CD8-positive, alpha-beta memory T cell (primary cell): ENCODE measurements around the gene MT1H. TPM values are rescaled to one million over a fixed set of nuclear protein-coding genes. Genes with fewer than 3 reads are reported as not detected.
"Not testable (repeated sequence)": the region's sequence is repeated elsewhere in the genome, so short reads cannot be mapped to it uniquely, and the experiment has no call there.

ENCODE experiments used
- CTCF ChIA-PET: fragments of 350-600 bp; sonication (Branson Sonifier 250); formaldehyde crosslinking; loops from one replicate; lab custom pipeline; 2021; ENCODE audit warnings: antibody characterized with exemption; lab: Charles Lee
- POLR2A ChIA-PET: fragments of 350-600 bp; sonication (Branson Sonifier 250); formaldehyde crosslinking; loops from one replicate; lab custom pipeline; 2021; ENCODE audit warnings: antibody characterized with exemption; lab: Charles Lee
- DNase-seq, 5 donors: peaks; one replicate each; pipeline versions ENCODE4 v3.0.0 to v3.0.0-alpha.2; 2020 to 2022; ENCODE audit warnings: mixed read lengths in 1 of 5
- H3K27ac ChIP-seq: one replicate; pipeline ENCODE4 v1.7.0; 2013; ENCODE audit warnings: low read depth, mild to moderate bottlenecking, low read length, moderate library complexity
- H3K27me3 ChIP-seq: 2 replicates; pipeline ENCODE4 v1.7.0; 2013; ENCODE audit warnings: low read length, mild to moderate bottlenecking; ENCODE audit not compliant: insufficient read depth, poor library complexity, severe bottlenecking
- H3K36me3 ChIP-seq: 2 replicates; pipeline ENCODE4 v1.7.0; 2013; ENCODE audit warnings: mild to moderate bottlenecking, low read length, moderate library complexity; ENCODE audit not compliant: insufficient read depth
- H3K4me1 ChIP-seq: 2 replicates; pipeline ENCODE4 v1.7.0; 2013; ENCODE audit warnings: mild to moderate bottlenecking, low read length, moderate library complexity; ENCODE audit not compliant: insufficient read depth
- H3K4me3 ChIP-seq: 2 replicates; pipeline ENCODE4 v1.7.0; 2013; ENCODE audit warnings: mild to moderate bottlenecking, low read length
- H3K9me3 ChIP-seq: 2 replicates; pipeline ENCODE4 v1.7.0; 2013; ENCODE audit warnings: mild to moderate bottlenecking, low read length
- H3K27ac Mint-ChIP-seq, 8 donors: one replicate each; pipeline ENCODE4 v1.8.0; 2020 to 2021; ENCODE audit warnings: mixed read lengths in 8 of 8, mild to moderate bottlenecking in 6 of 8, inconsistent platforms in 3 of 8, moderate library complexity in 3 of 8
- H3K27me3 Mint-ChIP-seq, 2 donors: one replicate each; pipeline ENCODE4 v1.8.0; 2020 to 2021; ENCODE audit warnings: mixed read lengths in 2 of 2, mild to moderate bottlenecking in 1 of 2, moderate library complexity in 1 of 2
- H3K36me3 Mint-ChIP-seq, 3 donors: one replicate each; pipeline ENCODE4 v1.8.0; 2020 to 2021; ENCODE audit warnings: mixed read lengths in 3 of 3, inconsistent platforms in 1 of 3, mild to moderate bottlenecking in 1 of 3
- H3K4me1 Mint-ChIP-seq, 3 donors: one replicate each; pipeline ENCODE4 v1.8.0; 2020 to 2021; ENCODE audit warnings: mixed read lengths in 3 of 3, inconsistent platforms in 1 of 3, mild to moderate bottlenecking in 1 of 3
- H3K4me3 Mint-ChIP-seq, 7 donors: one replicate each; pipeline ENCODE4 v1.8.0; 2020 to 2021; ENCODE audit warnings: mixed read lengths in 7 of 7, mild to moderate bottlenecking in 6 of 7, moderate library complexity in 4 of 7, inconsistent platforms in 2 of 7
- H3K9me3 Mint-ChIP-seq, 5 donors: one replicate each; pipeline ENCODE4 v1.8.0; 2020 to 2022; ENCODE audit warnings: mixed read lengths in 5 of 5, mild to moderate bottlenecking in 3 of 5, moderate library complexity in 2 of 5, inconsistent platforms in 1 of 5
- polyA plus RNA-seq: library from polyadenylated mRNA; unstranded; fragments of 300-500 nt; fragmentation: Illumina TruSeq; gene quantifications from one replicate; pipeline ENCODE4 v1.2.3, GENCODE V29; 2021
- total RNA-seq, 2 experiments: library from RNA; stranded (reverse); gene quantifications; one replicate each; pipeline ENCODE4 v1.2.3, GENCODE V29; 2021

Gene MT1H
- total and polyA plus RNA-seq, 3 experiments from 2014 or later = 4.8 to 5.5 TPM; not detected in 1

DNA sequence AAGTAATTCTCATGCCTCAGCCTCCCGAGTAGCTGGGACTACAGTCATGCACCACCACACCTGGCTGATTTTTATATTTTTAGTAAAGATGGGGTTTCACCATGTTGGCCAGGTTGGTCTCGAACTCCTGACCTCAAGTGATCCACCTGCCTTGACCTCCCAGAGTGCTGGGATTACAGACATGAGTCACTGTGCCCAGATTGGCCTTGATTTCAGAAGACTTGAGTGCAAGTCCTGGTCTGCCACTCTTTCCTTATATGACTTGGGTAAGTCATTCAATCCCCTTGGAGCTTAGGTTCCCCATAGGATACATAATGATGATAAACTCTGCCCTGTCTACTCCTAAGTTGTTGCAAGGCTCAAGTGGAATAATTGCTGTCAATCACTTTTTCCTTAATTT lies 47.9 kb downstream of the MT1H start:
- not testable (repeated sequence) for H3K4me3 Mint-ChIP-seq, H3K4me3 ChIP-seq, H3K36me3 ChIP-seq, H3K27ac Mint-ChIP-seq, H3K9me3 ChIP-seq, DNase-seq, H3K4me1 ChIP-seq, H3K9me3 Mint-ChIP-seq, H3K27me3 ChIP-seq, H3K4me1 Mint-ChIP-seq, H3K27ac ChIP-seq, H3K36me3 Mint-ChIP-seq, H3K27me3 Mint-ChIP-seq
- POLR2A ChIA-PET = interaction anchor here (1.6 kb wide), 1 partner anchor 12 kb away, joined by 5 read pairs; the partner anchor contains the start of gene NUP93
- CTCF ChIA-PET = interaction anchor here (1.4 to 4.0 kb wide), 2 partner anchors 9 to 16 kb away, joined by 3 to 11 read pairs; no protein-coding TSS in a partner anchor

Other genes starting within 250 kb of the MT1H start
- 10 to 100 TPM; 64.3 to 70.1 TPM for gene AMFR, start 244.3 kb upstream of the MT1H start, total RNA-seq
- gene AMFR, start 244.3 kb upstream of the MT1H start, polyA plus RNA-seq = 39.8 TPM
- 100 to 1,000 TPM; 334 to 359 TPM for gene NUDT21, start 218.5 kb upstream of the MT1H start, total RNA-seq
- gene NUDT21, start 218.5 kb upstream of the MT1H start, polyA plus RNA-seq = 77.2 TPM
- gene OGFOD1, start 218.3 kb upstream of the MT1H start, total RNA-seq = 10 to 100 TPM; 87.9 to 91.9 TPM
- gene OGFOD1, start 218.3 kb upstream of the MT1H start, polyA plus RNA-seq = 114 TPM
- gene BBS2, start 149.8 kb upstream of the MT1H start, total RNA-seq = 10 to 100 TPM; 16.2 to 19.1 TPM
- 37.7 TPM for gene BBS2, start 149.8 kb upstream of the MT1H start, polyA plus RNA-seq
- not detected for gene MT4, start 104.7 kb upstream of the MT1H start, total RNA-seq
- not detected for gene MT4, start 104.7 kb upstream of the MT1H start, polyA plus RNA-seq
- under 1 TPM in 1 of 2 experiments, not detected in 1; 0.94 TPM for gene MT3, start 80.3 kb upstream of the MT1H start, total RNA-seq
- gene MT3, start 80.3 kb upstream of the MT1H start, polyA plus RNA-seq = 0.99 TPM
- gene MT2A, start 61.2 kb upstream of the MT1H start, total RNA-seq = 100 to 1,000 TPM; 285 to 349 TPM
- gene MT2A, start 61.2 kb upstream of the MT1H start, polyA plus RNA-seq = 435 TPM
- 100 to 1,000 TPM; 153 to 163 TPM for gene MT1E, start 44.0 kb upstream of the MT1H start, total RNA-seq
- 40.4 TPM for gene MT1E, start 44.0 kb upstream of the MT1H start, polyA plus RNA-seq
- gene MT1M, start 37.2 kb upstream of the MT1H start, total RNA-seq = not detected
- not detected for gene MT1M, start 37.2 kb upstream of the MT1H start, polyA plus RNA-seq
- gene MT1A, start 31.1 kb upstream of the MT1H start, total RNA-seq = under 1 TPM in 1 of 2 experiments, not detected in 1; 0.71 TPM
- not detected for gene MT1A, start 31.1 kb upstream of the MT1H start, polyA plus RNA-seq
- gene MT1B, start 17.9 kb upstream of the MT1H start, total RNA-seq = not detected
- not detected for gene MT1B, start 17.9 kb upstream of the MT1H start, polyA plus RNA-seq
- gene MT1F, start 11.9 kb upstream of the MT1H start, total RNA-seq = 10 to 100 TPM; 17.9 to 18.6 TPM
- gene MT1F, start 11.9 kb upstream of the MT1H start, polyA plus RNA-seq = 60.7 TPM
- 10 to 100 TPM; 41.0 to 46.8 TPM for gene MT1G, start 1.7 kb upstream of the MT1H start, total RNA-seq
- not detected for gene MT1G, start 1.7 kb upstream of the MT1H start, polyA plus RNA-seq
- gene MT1X, start 12.7 kb downstream of the MT1H start, total RNA-seq = 10 to 100 TPM; 85.4 to 93.8 TPM
- gene MT1X, start 12.7 kb downstream of the MT1H start, polyA plus RNA-seq = 181 TPM
- gene NUP93, start 60.3 kb downstream of the MT1H start, total RNA-seq = 100 to 1,000 TPM; 153 to 155 TPM
- 93.8 TPM for gene NUP93, start 60.3 kb downstream of the MT1H start, polyA plus RNA-seq
- not detected for gene SLC12A3, start 195.4 kb downstream of the MT1H start, total RNA-seq
- not detected for gene SLC12A3, start 195.4 kb downstream of the MT1H start, polyA plus RNA-seq